ENCODE results near the gene TAF5L. TPM values are rescaled to one million over a fixed set of nuclear protein-coding genes. Genes with fewer than 3 reads are reported as not detected.

Gene TAF5L

DNA sequence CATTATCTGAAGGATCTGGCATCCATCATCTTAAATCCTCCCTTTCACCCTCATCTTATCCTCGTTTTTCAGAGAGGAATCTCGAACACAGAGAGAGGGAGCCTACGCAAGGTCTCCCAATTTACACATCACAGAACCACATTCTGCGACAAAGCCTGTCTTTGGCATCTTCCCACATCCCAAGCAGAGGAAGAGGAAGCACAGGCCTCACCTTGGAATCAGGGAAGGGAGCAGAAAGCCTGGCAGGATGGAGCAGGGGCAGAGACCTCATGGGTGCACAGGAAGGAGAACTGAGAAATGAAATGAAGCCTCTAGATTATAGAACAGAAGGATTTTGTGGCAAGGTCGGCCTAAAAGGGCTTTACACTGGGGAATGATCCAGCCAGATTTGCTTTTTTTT lies 73.2 kb downstream of the TAF5L start:
- no peak for DNase-seq
- Histone ChIP-seq H3K27me3 (ENCODE audit: insufficient read depth, low read length, poor library complexity) (no peaks in the 10 kb centered on the region), H3K27ac (ENCODE audit: low read depth, low read length) (no peak overlapping the region), H3K36me3 (ENCODE audit: control insufficient read depth, insufficient read depth, low read length) (no peaks in the 10 kb centered on the region), H3K4me2 (ENCODE audit: low read length) (no peak overlapping the region), H4K5ac (ENCODE audit: low read length) (no peak overlapping the region), H3K9ac (ENCODE audit: low read length) (no peak overlapping the region), H3K4me1 (ENCODE audit: control insufficient read depth, low read depth, low read length) (no peaks in the 10 kb centered on the region), H3K56ac (ENCODE audit: low read length) (no peak overlapping the region), H3K79me2 (ENCODE audit: control insufficient read depth, insufficient read depth, low read length) (peaks cover 5% of the 10 kb centered on the region), H4K8ac (ENCODE audit: low read depth, low read length) (no peak overlapping the region), H2AK5ac (ENCODE audit: low read length) (no peak overlapping the region), H3K79me1 (ENCODE audit: low read length) (peaks cover 14% of the 10 kb centered on the region), H2BK120ac (ENCODE audit: low read depth, low read length) (no peak overlapping the region), H2BK5ac (ENCODE audit: low read length) (no peak overlapping the region), H3K18ac (ENCODE audit: low read length) (no peak overlapping the region), H3K23ac (ENCODE audit: low read length) (no peak overlapping the region), H3K4me3 (ENCODE audit: low read length) (no peak overlapping the region), H3K4ac (ENCODE audit: low read depth, low read length) (no peak overlapping the region), H2BK15ac (replicated peaks; ENCODE audit: low read depth) (no peak overlapping the region)
- no CpG with 5 or more reads among the region's 5 CpGs for WGBS (ENCODE audit: extremely low coverage, insufficient coverage, low lambda C conversion rate)

DNA sequence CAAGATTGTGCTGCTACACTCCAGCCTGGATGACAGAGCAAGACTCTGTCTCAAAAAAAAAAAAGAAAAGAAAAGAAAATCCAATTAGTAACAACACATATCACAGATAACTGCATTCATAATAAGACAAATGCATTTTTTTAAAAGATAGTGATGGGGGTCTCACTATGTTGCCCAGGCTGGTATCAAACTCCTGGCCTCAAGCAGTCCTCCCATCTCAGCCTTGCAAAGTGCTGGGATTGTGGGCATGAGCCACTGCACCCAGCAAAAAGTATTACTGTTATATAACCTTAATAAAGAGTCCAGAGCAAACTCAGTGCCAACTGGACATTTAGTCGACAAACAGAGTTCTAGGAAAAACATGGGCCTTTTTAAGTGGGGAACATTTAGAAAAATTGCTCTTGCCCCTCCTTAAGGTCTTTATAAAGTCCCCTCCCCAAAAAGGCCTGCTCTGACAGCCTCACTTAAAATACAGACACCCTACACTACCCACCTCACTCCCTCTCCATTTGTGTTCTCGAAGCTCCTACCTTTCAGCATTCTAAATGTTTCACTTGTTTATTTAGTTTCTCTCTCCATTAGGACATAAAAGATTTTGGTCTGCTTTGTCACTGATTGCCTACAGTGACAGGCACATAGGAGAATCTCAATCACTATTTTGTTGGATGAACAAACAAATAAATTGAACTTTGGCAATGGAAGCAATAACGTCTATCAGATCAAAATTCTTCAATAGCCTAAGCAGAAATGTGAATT lies 74.9 kb downstream of the TAF5L start:
- H3K18ac ChIP-seq (ENCODE audit: low read length): no peak overlapping the region
- H3K79me2 ChIP-seq (ENCODE audit: control insufficient read depth, insufficient read depth, low read length): peaks cover 3% of the 10 kb centered on the region
- peaks cover 10% of the 10 kb centered on the region for H3K79me1 ChIP-seq (ENCODE audit: low read length)
- H3K4me1 ChIP-seq (ENCODE audit: control insufficient read depth, low read depth, low read length): no peaks in the 10 kb centered on the region
- no peak overlapping the region for H2BK5ac ChIP-seq (ENCODE audit: low read length)
- no peak overlapping the region for H3K4me3 ChIP-seq (ENCODE audit: low read length)
- H3K4ac ChIP-seq (ENCODE audit: low read depth, low read length): no peak overlapping the region
- no CpG with 5 or more reads among the region's 3 CpGs for WGBS (ENCODE audit: extremely low coverage, insufficient coverage, low lambda C conversion rate)
- H3K4me2 ChIP-seq (ENCODE audit: low read length): no peak overlapping the region
- H3K36me3 ChIP-seq (ENCODE audit: control insufficient read depth, insufficient read depth, low read length): no peaks in the 10 kb centered on the region
- no peak overlapping the region for H3K56ac ChIP-seq (ENCODE audit: low read length)
- H4K5ac ChIP-seq (ENCODE audit: low read length): no peak overlapping the region
- no peak for DNase-seq
- H3K23ac ChIP-seq (ENCODE audit: low read length): no peak overlapping the region
- no peak overlapping the region for H4K8ac ChIP-seq (ENCODE audit: low read depth, low read length)
- H2AK5ac ChIP-seq (ENCODE audit: low read length): no peak overlapping the region
- no peak overlapping the region for H2BK120ac ChIP-seq (ENCODE audit: low read depth, low read length)
- no peaks in the 10 kb centered on the region for H3K27me3 ChIP-seq (ENCODE audit: insufficient read depth, low read length, poor library complexity)
- H2BK15ac ChIP-seq (replicated peaks; ENCODE audit: low read depth): no peak overlapping the region
- H3K9ac ChIP-seq (ENCODE audit: low read length): no peak overlapping the region
- no peak overlapping the region for H3K27ac ChIP-seq (ENCODE audit: low read depth, low read length)

GRCh38 chr1:229547542-229547941 lies 78.4 kb downstream of the TAF5L start:
- no peak overlapping the region for H3K4me3 ChIP-seq (ENCODE audit: low read length)
- no peak overlapping the region for H3K18ac ChIP-seq (ENCODE audit: low read length)
- H3K4me1 ChIP-seq (ENCODE audit: control insufficient read depth, low read depth, low read length): no peaks in the 10 kb centered on the region
- no CpG with 5 or more reads among the region's 7 CpGs for WGBS (ENCODE audit: extremely low coverage, insufficient coverage, low lambda C conversion rate)
- no peak overlapping the region for H3K27ac ChIP-seq (ENCODE audit: low read depth, low read length)
- no peak overlapping the region for H4K5ac ChIP-seq (ENCODE audit: low read length)
- no peak overlapping the region for H2BK120ac ChIP-seq (ENCODE audit: low read depth, low read length)
- no peak overlapping the region for H2AK5ac ChIP-seq (ENCODE audit: low read length)
- no peak overlapping the region for H3K56ac ChIP-seq (ENCODE audit: low read length)
- H4K8ac ChIP-seq (ENCODE audit: low read depth, low read length): no peak overlapping the region
- no peaks in the 10 kb centered on the region for H3K79me2 ChIP-seq (ENCODE audit: control insufficient read depth, insufficient read depth, low read length)
- DNase-seq: no peak
- H3K4ac ChIP-seq (ENCODE audit: low read depth, low read length): no peak overlapping the region
- no peak overlapping the region for H2BK5ac ChIP-seq (ENCODE audit: low read length)
- peaks cover 2% of the 10 kb centered on the region for H3K79me1 ChIP-seq (ENCODE audit: low read length)
- no peaks in the 10 kb centered on the region for H3K36me3 ChIP-seq (ENCODE audit: control insufficient read depth, insufficient read depth, low read length)
- no peak overlapping the region for H3K4me2 ChIP-seq (ENCODE audit: low read length)
- no peak overlapping the region for H3K23ac ChIP-seq (ENCODE audit: low read length)
- H3K27me3 ChIP-seq (ENCODE audit: insufficient read depth, low read length, poor library complexity): no peaks in the 10 kb centered on the region
- H3K9ac ChIP-seq (ENCODE audit: low read length): no peak overlapping the region
- no peak overlapping the region for H2BK15ac ChIP-seq (replicated peaks; ENCODE audit: low read depth)

- Histone ChIP-seq H3K4me1 (ENCODE audit: control insufficient read depth, low read depth, low read length) (no peaks in the 10 kb centered on the region), H3K79me1 (ENCODE audit: low read length) (no peaks in the 10 kb centered on the region), H2AK5ac (ENCODE audit: low read length) (no peak overlapping the region), H4K5ac (ENCODE audit: low read length) (no peak overlapping the region), H4K8ac (ENCODE audit: low read depth, low read length) (no peak overlapping the region), H3K36me3 (ENCODE audit: control insufficient read depth, insufficient read depth, low read length) (no peaks in the 10 kb centered on the region), H3K27me3 (ENCODE audit: insufficient read depth, low read length, poor library complexity) (no peaks in the 10 kb centered on the region), H2BK5ac (ENCODE audit: low read length) (no peak overlapping the region), H3K18ac (ENCODE audit: low read length) (no peak overlapping the region), H2BK120ac (ENCODE audit: low read depth, low read length) (no peak overlapping the region), H3K56ac (ENCODE audit: low read length) (no peak overlapping the region), H3K4me2 (ENCODE audit: low read length) (no peak overlapping the region), H2BK15ac (replicated peaks; ENCODE audit: low read depth) (no peak overlapping the region), H3K27ac (ENCODE audit: low read depth, low read length) (no peak overlapping the region), H3K79me2 (ENCODE audit: control insufficient read depth, insufficient read depth, low read length) (no peaks in the 10 kb centered on the region), H3K9ac (ENCODE audit: low read length) (no peak overlapping the region), H3K23ac (ENCODE audit: low read length) (no peak overlapping the region), H3K4ac (ENCODE audit: low read depth, low read length) (no peak overlapping the region), H3K4me3 (ENCODE audit: low read length) (no peak overlapping the region)
- WGBS (ENCODE audit: extremely low coverage, insufficient coverage, low lambda C conversion rate): no CpG with 5 or more reads among the region's 1 CpG
- no peak for DNase-seq
These were observed 81.3 kb downstream of the TAF5L start for GRCh38 chr1:229544587-229544986.

Small RNAs within 50 kb of the gene (small RNA-seq; reads per million reads assigned to genes)
- gene HMGN2P19 (ENCODE audit: insufficient read depth): not detected
- gene RNA5SP78 (ENCODE audit: insufficient read depth): not detected
